Fibroblast of the aortic adventitia (primary cell): ENCODE data around the gene PPARD. TPM values are rescaled to one million over a fixed set of nuclear protein-coding genes. Genes with fewer than 3 reads are reported as not detected.
"Not testable (repeated sequence)": the region's sequence is repeated elsewhere in the genome, so short reads cannot be mapped to it uniquely, and the experiment has no call there.

Source experiments
- DNase-seq: peaks from one replicate; pipeline ENCODE4 v3.0.0-alpha.2; 2010; ENCODE audit warnings: low read depth
- H3K4me3 ChIP-seq: 2 replicates; pipeline ENCODE4 v1.5.1; 2011; ENCODE audit warnings: low read depth, mild to moderate bottlenecking, control low read depth, low read length, moderate library complexity
- total RNA-seq: library from RNA; depleted of rRNA; stranded (reverse); fragments of >200 nt; gene quantifications from 2 replicates; pipeline ENCODE4 v1.2.3, GENCODE V29; 2012; ENCODE audit warnings: low replicate concordance
- TF ChIP-seq, protein P1 (sequence below): IDR thresholded peaks from 2 replicates; pipeline ENCODE4 v1.5.1; 2011; ENCODE audit warnings: mild to moderate bottlenecking, low read length, control low read depth, inconsistent platforms; ENCODE audit not compliant: insufficient read depth

Gene PPARD
- total RNA-seq, 1 donor: 10.4 TPM

DNA sequence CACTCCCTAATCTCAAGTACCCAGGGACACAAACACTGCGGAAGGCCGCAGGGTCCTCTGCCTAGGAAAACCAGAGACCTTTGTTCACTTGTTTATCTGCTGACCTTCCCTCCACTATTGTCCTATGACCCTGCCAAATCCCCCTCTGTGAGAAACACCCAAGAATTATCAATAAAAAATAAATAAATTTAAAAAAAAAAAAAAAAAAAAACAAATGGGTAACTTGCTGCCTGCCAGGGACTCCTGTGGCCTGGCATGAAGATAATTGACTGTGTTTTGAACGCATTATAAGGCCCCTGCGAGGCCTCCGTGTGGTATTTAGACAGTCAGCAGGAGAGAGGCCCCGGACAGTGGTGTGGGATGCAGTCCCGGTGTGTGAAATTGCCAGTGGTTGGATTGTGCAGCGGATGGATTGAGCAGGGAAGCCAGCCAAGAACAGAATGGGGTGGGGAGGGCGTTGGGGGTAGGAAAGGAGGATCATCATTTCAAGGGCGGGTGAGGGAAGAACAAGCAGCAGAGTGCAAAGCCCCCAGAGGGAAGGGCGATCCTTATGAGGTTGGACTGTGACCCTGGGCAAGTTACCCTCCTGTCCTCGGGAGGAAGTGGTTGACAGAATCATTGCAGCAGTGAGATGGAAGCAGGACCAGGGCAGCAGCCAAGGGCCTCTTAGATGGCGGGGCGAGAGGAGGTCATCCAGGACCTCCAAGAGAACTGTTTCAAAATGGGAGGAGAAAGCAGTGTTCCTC, 43.3 kb downstream of the PPARD start:
- DNase-seq: peak; percentile 67
- TF ChIP-seq, protein P1, sequence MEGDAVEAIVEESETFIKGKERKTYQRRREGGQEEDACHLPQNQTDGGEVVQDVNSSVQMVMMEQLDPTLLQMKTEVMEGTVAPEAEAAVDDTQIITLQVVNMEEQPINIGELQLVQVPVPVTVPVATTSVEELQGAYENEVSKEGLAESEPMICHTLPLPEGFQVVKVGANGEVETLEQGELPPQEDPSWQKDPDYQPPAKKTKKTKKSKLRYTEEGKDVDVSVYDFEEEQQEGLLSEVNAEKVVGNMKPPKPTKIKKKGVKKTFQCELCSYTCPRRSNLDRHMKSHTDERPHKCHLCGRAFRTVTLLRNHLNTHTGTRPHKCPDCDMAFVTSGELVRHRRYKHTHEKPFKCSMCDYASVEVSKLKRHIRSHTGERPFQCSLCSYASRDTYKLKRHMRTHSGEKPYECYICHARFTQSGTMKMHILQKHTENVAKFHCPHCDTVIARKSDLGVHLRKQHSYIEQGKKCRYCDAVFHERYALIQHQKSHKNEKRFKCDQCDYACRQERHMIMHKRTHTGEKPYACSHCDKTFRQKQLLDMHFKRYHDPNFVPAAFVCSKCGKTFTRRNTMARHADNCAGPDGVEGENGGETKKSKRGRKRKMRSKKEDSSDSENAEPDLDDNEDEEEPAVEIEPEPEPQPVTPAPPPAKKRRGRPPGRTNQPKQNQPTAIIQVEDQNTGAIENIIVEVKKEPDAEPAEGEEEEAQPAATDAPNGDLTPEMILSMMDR: no peak
- no peak overlapping the region for H3K4me3 ChIP-seq

DNA sequence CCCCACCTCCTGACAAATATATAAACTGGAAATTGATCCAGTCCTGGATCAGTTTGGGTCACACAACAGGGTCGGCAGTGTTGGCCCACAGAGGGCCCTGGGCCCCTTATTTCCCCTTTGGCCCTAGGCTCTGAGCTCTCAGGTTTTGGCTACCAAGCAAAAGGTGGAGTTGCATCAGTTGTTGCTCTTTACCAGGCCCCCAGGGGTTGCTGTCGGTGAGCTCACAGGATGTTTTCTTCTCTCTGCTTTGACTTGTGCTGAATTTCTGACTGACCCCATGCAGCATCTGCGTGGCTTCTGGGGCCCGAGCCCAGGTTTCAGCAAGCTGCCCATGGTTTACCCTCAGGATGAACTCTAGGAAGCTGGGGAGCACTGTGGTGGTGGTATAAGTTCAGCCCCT, 44.6 kb downstream of the PPARD start:
- no peak for DNase-seq
- no peak overlapping the region for H3K4me3 ChIP-seq
- TF ChIP-seq, protein P1: no peak

DNA sequence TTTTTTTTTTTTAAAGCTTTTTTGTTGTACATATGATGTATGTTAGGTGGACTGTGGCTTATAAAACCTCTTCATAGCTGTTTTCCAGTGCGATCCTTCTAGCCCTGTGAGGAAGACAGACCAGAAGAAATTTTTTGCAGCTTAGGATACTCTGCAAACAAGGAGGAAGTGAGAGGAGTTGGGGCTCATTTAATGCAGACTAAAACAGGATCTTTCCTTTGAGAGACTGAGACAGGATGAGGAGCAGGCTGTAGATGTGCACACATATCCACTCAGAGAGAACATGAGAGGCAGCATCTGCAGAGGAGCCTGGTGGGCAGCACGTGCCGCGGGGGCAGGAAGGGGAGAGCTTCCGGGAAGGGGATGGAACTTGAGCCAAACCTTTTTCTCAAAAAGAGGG, 45.7 kb downstream of the PPARD start:
- TF ChIP-seq, protein P1: no peak
- no peak for DNase-seq
- no peak overlapping the region for H3K4me3 ChIP-seq

DNA sequence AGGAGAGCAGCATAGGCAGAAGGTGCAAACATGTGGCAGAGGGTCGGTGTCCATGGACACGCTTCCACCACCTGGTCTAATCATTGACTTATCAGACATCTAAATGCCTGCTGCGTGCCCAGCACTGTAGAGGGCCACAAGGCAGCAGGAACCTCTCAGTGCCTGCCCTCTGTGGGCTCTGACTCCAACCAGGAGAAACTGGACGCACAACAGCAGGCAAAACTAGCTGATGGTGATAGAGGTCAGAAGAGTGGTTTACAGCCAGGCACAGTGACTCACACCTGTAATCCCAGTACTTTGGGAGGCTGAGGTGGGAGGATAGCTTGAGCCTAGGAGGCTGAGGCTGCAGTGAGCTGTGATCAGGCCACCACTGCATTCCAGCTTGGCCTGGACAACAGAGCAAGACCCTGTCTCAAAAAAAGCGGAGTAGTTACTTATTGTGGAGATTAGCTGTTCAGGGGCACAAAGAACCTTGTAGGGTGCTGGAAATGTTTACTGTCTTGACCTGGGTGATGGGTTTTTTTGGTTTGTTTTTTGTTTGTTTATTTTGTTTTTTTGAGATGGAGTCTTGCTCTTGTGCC, 46.5 kb downstream of the PPARD start:
- H3K4me3 ChIP-seq: no peak overlapping the region
- DNase-seq: no peak
- TF ChIP-seq, protein P1: no peak

DNA sequence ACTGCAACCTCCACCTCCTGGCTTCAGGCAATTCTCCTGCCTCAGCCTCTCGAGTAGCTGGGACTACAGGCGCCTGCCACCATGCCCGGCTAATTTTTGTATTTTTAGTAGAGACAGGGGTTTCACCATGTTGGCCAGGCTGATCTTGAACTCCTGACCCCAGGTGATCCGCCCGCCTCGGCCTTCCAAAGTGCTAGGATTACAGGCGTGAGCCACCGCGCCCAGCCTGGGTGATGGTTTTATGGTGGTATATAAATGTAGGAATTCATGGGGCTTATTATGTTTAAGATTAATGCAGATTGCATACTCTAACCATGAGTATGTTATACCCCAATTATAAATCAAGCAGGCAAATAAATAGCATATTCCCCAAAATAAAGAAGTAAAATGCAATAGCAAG, 47.0 kb downstream of the PPARD start:
- not testable (repeated sequence) for H3K4me3 ChIP-seq, DNase-seq

DNA sequence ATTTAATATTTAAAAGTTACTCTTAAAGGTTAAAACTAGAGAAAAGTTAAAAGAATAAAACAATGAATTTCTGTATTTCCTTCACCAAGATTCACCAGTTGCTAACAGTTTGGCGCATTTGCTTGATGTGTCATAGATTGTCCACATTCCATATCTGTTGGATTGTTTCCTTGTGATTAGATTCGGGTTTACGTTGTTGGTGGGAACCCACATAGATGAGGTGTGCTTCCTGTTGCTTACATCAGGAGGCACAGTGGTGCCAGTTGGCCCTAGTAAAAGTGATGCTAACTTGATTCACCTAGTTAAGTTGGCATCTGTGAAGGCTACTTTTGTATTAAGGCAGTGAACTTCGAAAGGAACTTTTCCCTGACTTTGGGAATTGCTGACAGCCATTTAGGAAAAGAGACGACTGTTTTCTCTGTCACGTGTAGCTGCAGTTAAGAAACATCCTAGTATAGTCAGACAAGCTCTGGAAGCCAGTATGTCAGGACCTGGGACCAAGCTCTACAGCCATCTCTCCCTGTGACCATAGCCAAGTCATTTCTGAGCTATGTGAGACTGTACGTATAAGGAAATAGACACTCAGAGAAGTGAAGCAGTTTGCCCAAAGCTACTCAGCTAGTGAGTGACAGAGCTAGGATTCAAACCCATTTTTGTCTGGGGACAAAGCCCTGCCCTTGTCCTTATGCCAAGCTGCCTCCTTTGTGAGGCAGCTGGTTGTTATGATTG, 49.0 kb downstream of the PPARD start:
- TF ChIP-seq, protein P1: no peak
- no peak overlapping the region for H3K4me3 ChIP-seq
- peak; percentile 97 for DNase-seq

DNA sequence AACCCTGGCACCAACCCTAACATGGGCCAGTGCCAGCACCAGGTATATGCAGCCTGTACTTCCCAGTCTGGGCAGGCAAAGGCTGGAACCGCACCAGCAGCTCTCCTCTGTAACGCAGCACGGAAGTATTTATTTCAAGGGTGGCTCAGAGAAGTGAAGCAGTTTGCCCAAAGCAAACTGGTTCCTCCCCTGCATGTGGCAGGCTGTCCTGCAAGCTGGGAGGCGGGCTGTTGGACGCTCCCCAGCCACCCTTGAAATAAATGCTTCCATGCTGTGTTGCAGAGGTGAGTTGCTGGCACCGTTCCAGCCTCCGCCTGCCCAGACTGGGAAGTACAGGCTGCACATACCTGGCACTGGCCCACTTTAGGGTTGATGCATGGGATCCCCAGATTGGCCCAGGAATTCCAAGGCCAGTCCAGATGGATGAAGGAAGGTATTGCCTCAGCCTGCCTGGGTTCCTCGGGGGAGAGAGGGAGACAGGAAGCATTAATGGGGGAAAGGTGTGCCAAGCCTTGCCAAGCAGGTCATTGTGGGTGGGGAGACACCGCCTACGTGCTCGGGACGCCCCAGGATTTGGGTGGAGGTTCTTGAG, 49.8 kb downstream of the PPARD start:
- DNase-seq: no peak
- TF ChIP-seq, protein P1: no peak
- H3K4me3 ChIP-seq: no peak overlapping the region
